ENCODE results near the gene CRIP1. TPM values are rescaled to one million over a fixed set of nuclear protein-coding genes. Genes with fewer than 3 reads are reported as not detected.

The CRIP1 gene
- total and polyA plus RNA-seq, 2 donors (not counting 3 experiments of a cell fraction or from before 2014, with no cell fraction given), result 3.1 to 8.1 TPM

GRCh38 chr14:105489542-105490266 lies 3.0 kb downstream of the CRIP1 start:
- Histone ChIP-seq H4K20me1 (replicated peaks; ENCODE audit: control insufficient read depth, extremely low read depth, insufficient read depth, low read length) (no peaks in the 10 kb centered on the region), H3K9ac (replicated peaks; ENCODE audit: extremely low read depth, insufficient read depth, low read length) (peak overlapping the region; percentile 84), H3K4me1 (ENCODE audit: control insufficient read depth, extremely low read depth, insufficient read depth, low read length) (peaks cover 2% of the 10 kb centered on the region), H3K36me3 (ENCODE audit: control insufficient read depth in 2 of 2, extremely low read depth in 1 of 2, insufficient read depth in 2 of 2, low read length in 2 of 2) (no peaks in the 10 kb centered on the region), H3K4me3 (replicated peaks in 1 of 3; ENCODE audit: insufficient read depth in 1 of 3, low read depth in 1 of 3, low read length in 3 of 3) (peak overlapping the region; percentile 46 to 67 (median 51)), H3K4me2 (ENCODE audit: insufficient read depth, low read length) (peak overlapping the region; percentile 75), H3K27me3 (ENCODE audit: control insufficient read depth in 2 of 2, insufficient read depth in 2 of 2, low read length in 2 of 2) (peaks cover 0 to 12% of the 10 kb centered on the region in 2 experiments), H3K79me2 (ENCODE audit: control insufficient read depth, insufficient read depth, low read length) (peaks cover 3% of the 10 kb centered on the region), H3K9me1 (replicated peaks; ENCODE audit: control insufficient read depth, extremely low read depth, insufficient read depth, low read length) (no peaks in the 10 kb centered on the region), H3K9me3 (replicated peaks; ENCODE audit: control insufficient read depth, insufficient read depth, low read length) (no peaks in the 10 kb centered on the region), H2AFZ (ENCODE audit: low read depth, low read length) (peak overlapping the region; percentile 84), H3K27ac (ENCODE audit: insufficient read depth, low read depth, low read length) (peak overlapping the region; percentile 82)
- dilution Hi-C loops (cut with MboI; ENCODE audit: extremely low pct_ligation_motif_present, low sequenced_read_pairs), result no loop called here
- BruUV-seq (replicated peaks), result no TSS peak
- TF ChIP-seq, protein P1, sequence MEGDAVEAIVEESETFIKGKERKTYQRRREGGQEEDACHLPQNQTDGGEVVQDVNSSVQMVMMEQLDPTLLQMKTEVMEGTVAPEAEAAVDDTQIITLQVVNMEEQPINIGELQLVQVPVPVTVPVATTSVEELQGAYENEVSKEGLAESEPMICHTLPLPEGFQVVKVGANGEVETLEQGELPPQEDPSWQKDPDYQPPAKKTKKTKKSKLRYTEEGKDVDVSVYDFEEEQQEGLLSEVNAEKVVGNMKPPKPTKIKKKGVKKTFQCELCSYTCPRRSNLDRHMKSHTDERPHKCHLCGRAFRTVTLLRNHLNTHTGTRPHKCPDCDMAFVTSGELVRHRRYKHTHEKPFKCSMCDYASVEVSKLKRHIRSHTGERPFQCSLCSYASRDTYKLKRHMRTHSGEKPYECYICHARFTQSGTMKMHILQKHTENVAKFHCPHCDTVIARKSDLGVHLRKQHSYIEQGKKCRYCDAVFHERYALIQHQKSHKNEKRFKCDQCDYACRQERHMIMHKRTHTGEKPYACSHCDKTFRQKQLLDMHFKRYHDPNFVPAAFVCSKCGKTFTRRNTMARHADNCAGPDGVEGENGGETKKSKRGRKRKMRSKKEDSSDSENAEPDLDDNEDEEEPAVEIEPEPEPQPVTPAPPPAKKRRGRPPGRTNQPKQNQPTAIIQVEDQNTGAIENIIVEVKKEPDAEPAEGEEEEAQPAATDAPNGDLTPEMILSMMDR (IDR thresholded peaks at IDR 0.05; ENCODE audit: extremely low read depth in 1 of 2, insufficient read depth in 1 of 2, low read depth in 1 of 2, low read length in 2 of 2), result peak; percentile 59 to 76
- TF ChIP-seq EZH2 (IDR thresholded peaks at IDR 0.05; ENCODE audit: borderline replicate concordance, low read depth, low read length, severe bottlenecking), result peak; percentile 16
- no peak for TF ChIP-seq POLR2A (IDR thresholded peaks at IDR 0.05; ENCODE audit: low read depth, low read length)
- intact Hi-C loops (cut with micrococcal nuclease), result loop anchor here (1.0 to 5.0 kb wide), 10 partner anchors 8 to 812 kb away; partner anchors contain the start of genes BRF1, CRIP2 and TEX22
- DNase-seq (ENCODE audit: low read depth, low spot score) (peak; percentile 85), FAIRE-seq (peak; percentile 87)
- CTCF ChIA-PET, result interaction anchor here (0.5 to 5.1 kb wide), 33 partner anchors 8 to 446 kb away, joined by 3 to 239 read pairs (median 6); partner anchors contain the start of genes BRF1, BTBD6, NUDT14 and PACS2
- POLR2A ChIA-PET, result interaction anchor here (0.7 to 1.4 kb wide), 4 partner anchors 9 to 119 kb away, joined by 3 to 9 read pairs (median 4); no protein-coding TSS in a partner anchor

DNA sequence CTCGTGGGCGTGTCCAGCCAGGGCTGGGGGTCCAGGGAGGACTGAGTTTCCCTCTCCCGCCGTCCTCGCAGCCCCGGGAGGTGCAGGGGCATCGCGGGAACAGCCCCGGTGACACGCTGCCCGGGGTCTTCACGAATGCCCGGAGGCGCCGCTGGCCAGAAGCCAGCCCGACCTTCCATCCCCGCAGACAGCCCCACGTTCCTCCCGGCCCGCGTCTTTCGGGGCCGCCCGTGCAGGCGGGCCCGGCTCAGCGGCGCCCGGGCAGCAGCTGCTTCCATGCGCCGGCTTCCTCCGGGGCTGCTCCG lies 3.5 kb downstream of the CRIP1 start:
- TF ChIP-seq POLR2A (IDR thresholded peaks at IDR 0.05; ENCODE audit: low read depth, low read length), result no peak
- TF ChIP-seq EZH2 (IDR thresholded peaks at IDR 0.05; ENCODE audit: borderline replicate concordance, low read depth, low read length, severe bottlenecking), result no peak
- no peak for TF ChIP-seq JUN (IDR thresholded peaks at IDR 0.05; ENCODE audit: borderline replicate concordance, insufficient read depth, insufficient read length, low read depth)
- TF ChIP-seq, protein P1 (IDR thresholded peaks at IDR 0.05; ENCODE audit: extremely low read depth in 1 of 2, insufficient read depth in 1 of 2, low read depth in 1 of 2, low read length in 2 of 2), result no peak
- no peak for TF ChIP-seq FOS (IDR thresholded peaks at IDR 0.05; ENCODE audit: borderline replicate concordance, insufficient read depth, low read length)
- TF ChIP-seq POLR2AphosphoS5 (IDR thresholded peaks at IDR 0.05; ENCODE audit: insufficient read depth, low read depth, low read length), result no peak
- TF ChIP-seq GATA2 (IDR thresholded peaks at IDR 0.05; ENCODE audit: insufficient read depth, insufficient read length, low read depth, low read length), result no peak
- no peak for TF ChIP-seq MAX (IDR thresholded peaks at IDR 0.05; ENCODE audit: insufficient read depth, insufficient read length)
- TF ChIP-seq MYC (IDR thresholded peaks at IDR 0.05; ENCODE audit: low read depth, low read length), result no peak
- intact Hi-C loops (cut with micrococcal nuclease), result loop anchor here (1.0 to 5.0 kb wide), 9 partner anchors 16 to 813 kb away; partner anchors contain the start of genes BRF1, CRIP2 and TEX22
- POLR2A ChIA-PET, result interaction anchor here (0.7 to 1.4 kb wide), 4 partner anchors 10 to 119 kb away, joined by 3 to 9 read pairs (median 4); no protein-coding TSS in a partner anchor
- DNase-seq (ENCODE audit: low read depth, low spot score) (no peak), FAIRE-seq (no peak)
- peak overlapping the region; percentile 84 for H2AFZ ChIP-seq (ENCODE audit: low read depth, low read length)
- H3K9me1 ChIP-seq (replicated peaks; ENCODE audit: control insufficient read depth, extremely low read depth, insufficient read depth, low read length), result no peaks in the 10 kb centered on the region
- H3K9me3 ChIP-seq (replicated peaks; ENCODE audit: control insufficient read depth, insufficient read depth, low read length), result no peaks in the 10 kb centered on the region
- H3K4me2 ChIP-seq (ENCODE audit: insufficient read depth, low read length), result peak overlapping the region; percentile 75
- H3K9ac ChIP-seq (replicated peaks; ENCODE audit: extremely low read depth, insufficient read depth, low read length), result peak overlapping the region; percentile 84
- peak overlapping the region; percentile 46 to 67 (median 51) for H3K4me3 ChIP-seq (replicated peaks in 1 of 3; ENCODE audit: insufficient read depth in 1 of 3, low read depth in 1 of 3, low read length in 3 of 3)
- H3K27ac ChIP-seq (ENCODE audit: insufficient read depth, low read depth, low read length), result peak overlapping the region; percentile 82
- CTCF ChIA-PET, result interaction anchor here (0.6 to 5.1 kb wide), 30 partner anchors 9 to 400 kb away, joined by 3 to 239 read pairs (median 6); partner anchors contain the start of genes BRF1, BTBD6, NUDT14 and PACS2
- no peaks in the 10 kb centered on the region for H3K36me3 ChIP-seq (ENCODE audit: control insufficient read depth in 2 of 2, extremely low read depth in 1 of 2, insufficient read depth in 2 of 2, low read length in 2 of 2)
- no TSS peak for BruUV-seq (replicated peaks)
- peaks cover 0 to 12% of the 10 kb centered on the region in 2 experiments for H3K27me3 ChIP-seq (ENCODE audit: control insufficient read depth in 2 of 2, insufficient read depth in 2 of 2, low read length in 2 of 2)
- H4K20me1 ChIP-seq (replicated peaks; ENCODE audit: control insufficient read depth, extremely low read depth, insufficient read depth, low read length), result no peaks in the 10 kb centered on the region
- dilution Hi-C loops (cut with MboI; ENCODE audit: extremely low pct_ligation_motif_present, low sequenced_read_pairs), result no loop called here
- H3K4me1 ChIP-seq (ENCODE audit: control insufficient read depth, extremely low read depth, insufficient read depth, low read length), result peaks cover 2% of the 10 kb centered on the region
- peaks cover 3% of the 10 kb centered on the region for H3K79me2 ChIP-seq (ENCODE audit: control insufficient read depth, insufficient read depth, low read length)

All from endothelial cell of umbilical vein (primary cell).